HEK293 (cell line): ENCODE measurements around the gene RHBDL3.

Experiments
- CTCF ChIA-PET: fragments of 350-600 bp; formaldehyde crosslinking; extraction: SDS; loops from one replicate; lab custom pipeline; 2021; ENCODE audit warnings: antibody characterized with exemption; lab: Yijun Ruan, JAX
- POLR2A ChIA-PET: fragments of 300-600 bp; formaldehyde crosslinking; extraction: SDS; loops from one replicate; lab custom pipeline; 2020; ENCODE audit warnings: antibody characterized with exemption, inconsistent platforms; lab: Yijun Ruan, JAX
- H3K27ac ChIP-seq: fragments of 200-500 bp; sonication (Bioruptor generic); 2 replicates; pipeline ENCODE4 v1.5.1; 2014; ENCODE audit warnings: low read depth, low read length, control low read depth, inconsistent platforms; ENCODE audit errors: extremely low read depth
- H3K36me3 ChIP-seq, 2 experiments: fragments of 200-500 bp in 1 of 2; sonication (Bioruptor generic) in 1 of 2; 1 replicate in 1 of 2; 2 replicates in 1 of 2; pipeline ENCODE4 v1.5.1; 2014 to 2017; ENCODE audit warnings: inconsistent platforms in 2 of 2, low read length in 2 of 2; ENCODE audit not compliant: control insufficient read depth in 2 of 2, insufficient read depth in 1 of 2
- H3K4me1 ChIP-seq: fragments of 200-500 bp; sonication (Bioruptor generic); 2 replicates; pipeline ENCODE4 v1.5.1; 2014; ENCODE audit warnings: mild to moderate bottlenecking, low read length, inconsistent platforms; ENCODE audit not compliant: control insufficient read depth, insufficient read depth
- H3K4me3 ChIP-seq: 2 replicates; pipeline ENCODE4 v1.5.1; 2011; ENCODE audit warnings: low read depth, mild to moderate bottlenecking, control low read depth, low read length, moderate library complexity
- H3K9me3 ChIP-seq: fragments of 200-500 bp; sonication (Bioruptor generic); 2 replicates; pipeline ENCODE4 v1.5.1; 2014; ENCODE audit warnings: low read depth, low read length, inconsistent platforms; ENCODE audit not compliant: control insufficient read depth, insufficient read depth
- HOXC10 ChIP-seq: sonication (generic); formaldehyde crosslinking; IDR thresholded peaks from 2 replicates; pipeline ENCODE4 v1.8.1; 2023; ENCODE audit warnings: mild to moderate bottlenecking, missing genetic modification reagents
- OSR2 ChIP-seq: fragments of 450-650 bp; formaldehyde crosslinking; IDR thresholded peaks from 2 replicates; pipeline ENCODE4 v1.5.1; 2016; ENCODE audit warnings: missing biosample characterization, missing genetic modification characterization
- REPIN1 ChIP-seq: fragments of 450-650 bp; formaldehyde crosslinking; IDR thresholded peaks from 2 replicates; pipeline ENCODE4 v1.5.1; 2017; ENCODE audit warnings: missing biosample characterization, missing genetic modification characterization, low read depth
- SCRT2 ChIP-seq: fragments of 450-650 bp; formaldehyde crosslinking; IDR thresholded peaks from 2 replicates; pipeline ENCODE4 v1.5.1; 2016; ENCODE audit warnings: missing biosample characterization, missing genetic modification characterization
- SP7 ChIP-seq: fragments of 450-650 bp; formaldehyde crosslinking; IDR thresholded peaks from 2 replicates; pipeline ENCODE4 v1.5.1; 2016; ENCODE audit warnings: missing biosample characterization, missing genetic modification characterization
- YY2 ChIP-seq: fragments of 450-650 bp; formaldehyde crosslinking; IDR thresholded peaks from 2 replicates; pipeline ENCODE4 v1.5.1; 2016; ENCODE audit warnings: missing biosample characterization, missing genetic modification characterization
- ZBTB17 ChIP-seq: fragments of 450-650 bp; formaldehyde crosslinking; IDR thresholded peaks from 2 replicates; pipeline ENCODE4 v1.5.1; 2016; ENCODE audit warnings: missing biosample characterization, missing genetic modification characterization
- ZBTB20 ChIP-seq: fragments of 450-650 bp; formaldehyde crosslinking; IDR thresholded peaks from 2 replicates; pipeline ENCODE4 v1.5.1; 2016; ENCODE audit warnings: missing biosample characterization, missing genetic modification characterization
- ZNF133 ChIP-seq: fragments of 450-650 bp; formaldehyde crosslinking; IDR thresholded peaks from 2 replicates; pipeline ENCODE4 v1.5.1; 2016; ENCODE audit warnings: missing biosample characterization, missing genetic modification characterization
- ZNF174 ChIP-seq: fragments of 450-650 bp; formaldehyde crosslinking; IDR thresholded peaks from 2 replicates; pipeline ENCODE4 v1.5.0; 2017; ENCODE audit warnings: missing biosample characterization, mild to moderate bottlenecking, missing genetic modification characterization
- ZNF248 ChIP-seq: fragments of 450-650 bp; formaldehyde crosslinking; IDR thresholded peaks from 2 replicates; pipeline ENCODE4 v1.5.1; 2017; ENCODE audit warnings: missing biosample characterization, missing genetic modification characterization
- ZNF302 ChIP-seq: fragments of 450-650 bp; formaldehyde crosslinking; IDR thresholded peaks from 2 replicates; pipeline ENCODE4 v1.5.1; 2016; ENCODE audit warnings: missing biosample characterization, missing genetic modification characterization, low read depth
- ZNF335 ChIP-seq: fragments of 450-650 bp; formaldehyde crosslinking; conservative IDR thresholded peaks from 2 replicates; pipeline ENCODE4 v1.5.1; 2016; ENCODE audit warnings: missing biosample characterization, missing genetic modification characterization
- ZNF366 ChIP-seq: fragments of 450-650 bp; formaldehyde crosslinking; conservative IDR thresholded peaks from 2 replicates; pipeline ENCODE4 v1.5.1; 2016; ENCODE audit warnings: missing biosample characterization, missing genetic modification characterization
- ZNF416 ChIP-seq: fragments of 450-650 bp; formaldehyde crosslinking; IDR thresholded peaks from 2 replicates; pipeline ENCODE4 v1.5.1; 2016; ENCODE audit warnings: missing biosample characterization, missing genetic modification characterization
- ZNF510 ChIP-seq: fragments of 450-650 bp; formaldehyde crosslinking; IDR thresholded peaks from 2 replicates; pipeline ENCODE4 v1.5.1; 2018; ENCODE audit warnings: mild to moderate bottlenecking, missing genetic modification characterization, missing biosample characterization; ENCODE audit not compliant: insufficient replicate concordance
- ZNF571 ChIP-seq: fragments of 450-650 bp; formaldehyde crosslinking; IDR thresholded peaks from 2 replicates; pipeline ENCODE4 v1.5.0; 2017; ENCODE audit warnings: missing biosample characterization, missing genetic modification characterization
- ZNF600 ChIP-seq: fragments of 450-650 bp; formaldehyde crosslinking; IDR thresholded peaks from 2 replicates; pipeline ENCODE4 v1.5.1; 2016; ENCODE audit warnings: missing biosample characterization, missing genetic modification characterization
- ZNF621 ChIP-seq: fragments of 450-650 bp; formaldehyde crosslinking; IDR thresholded peaks from 2 replicates; pipeline ENCODE4 v1.5.1; 2017; ENCODE audit warnings: missing biosample characterization, missing genetic modification characterization
- ZNF626 ChIP-seq: fragments of 450-650 bp; sonication (Bioruptor Pico); formaldehyde crosslinking; IDR thresholded peaks from 2 replicates; pipeline ENCODE4 v1.5.1; 2018; ENCODE audit warnings: missing biosample characterization, missing genetic modification characterization, inconsistent platforms
- ZSCAN16 ChIP-seq: fragments of 450-650 bp; formaldehyde crosslinking; IDR thresholded peaks from 2 replicates; pipeline ENCODE4 v1.5.1; 2016; ENCODE audit warnings: missing biosample characterization, missing genetic modification characterization
- TF ChIP-seq, protein P1 (sequence below): fragments of 450-650 bp; IDR thresholded peaks from 2 replicates; pipeline ENCODE4 v1.5.1; 2018; ENCODE audit warnings: missing biosample characterization, missing genetic modification characterization
- TF ChIP-seq, protein P2 (sequence below): fragments of 450-650 bp; formaldehyde crosslinking; IDR thresholded peaks from 2 replicates; pipeline ENCODE4 v1.5.1; 2016; ENCODE audit warnings: missing biosample characterization, missing genetic modification characterization
- TF ChIP-seq, protein P3 (sequence below): fragments of 450-650 bp; formaldehyde crosslinking; IDR thresholded peaks from 2 replicates; pipeline ENCODE4 v1.5.1; 2016; ENCODE audit warnings: missing biosample characterization, missing genetic modification characterization, borderline replicate concordance
- TF ChIP-seq, protein P4 (sequence below): fragments of 450-650 bp; formaldehyde crosslinking; IDR thresholded peaks from 2 replicates; pipeline ENCODE4 v1.5.1; 2017; ENCODE audit warnings: missing biosample characterization, missing genetic modification characterization

RHBDL3 gene

GRCh38 chr17:32261417-32261736 is 4.3 kb upstream of the RHBDL3 start (continued):
- peak; percentile 32; the same call in 1 of the 2 replicates for TF ChIP-seq ZNF600 (tag by site-specific recombination)
- TF ChIP-seq SP7 (tag by site-specific recombination): no peak
- TF ChIP-seq ZBTB17 (tag by site-specific recombination): peak; percentile 98
- no peak for TF ChIP-seq ZNF174 (tag by site-specific recombination)
- TF ChIP-seq ZBTB20 (tag by site-specific recombination): peak; percentile 59
- no peak for TF ChIP-seq HOXC10 (CRISPR knock-in tag)
- TF ChIP-seq ZNF248 (tag by site-specific recombination): no peak
- no peak for TF ChIP-seq REPIN1 (tag by site-specific recombination)
- TF ChIP-seq ZNF366 (tag by site-specific recombination): 0 out of 2 replicates have a peak, but pooled peaks have one; percentile 23
- TF ChIP-seq, protein P1, sequence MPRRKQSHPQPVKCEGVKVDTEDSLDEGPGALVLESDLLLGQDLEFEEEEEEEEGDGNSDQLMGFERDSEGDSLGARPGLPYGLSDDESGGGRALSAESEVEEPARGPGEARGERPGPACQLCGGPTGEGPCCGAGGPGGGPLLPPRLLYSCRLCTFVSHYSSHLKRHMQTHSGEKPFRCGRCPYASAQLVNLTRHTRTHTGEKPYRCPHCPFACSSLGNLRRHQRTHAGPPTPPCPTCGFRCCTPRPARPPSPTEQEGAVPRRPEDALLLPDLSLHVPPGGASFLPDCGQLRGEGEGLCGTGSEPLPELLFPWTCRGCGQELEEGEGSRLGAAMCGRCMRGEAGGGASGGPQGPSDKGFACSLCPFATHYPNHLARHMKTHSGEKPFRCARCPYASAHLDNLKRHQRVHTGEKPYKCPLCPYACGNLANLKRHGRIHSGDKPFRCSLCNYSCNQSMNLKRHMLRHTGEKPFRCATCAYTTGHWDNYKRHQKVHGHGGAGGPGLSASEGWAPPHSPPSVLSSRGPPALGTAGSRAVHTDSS (tag by site-specific recombination): no peak
- TF ChIP-seq, protein P2, sequence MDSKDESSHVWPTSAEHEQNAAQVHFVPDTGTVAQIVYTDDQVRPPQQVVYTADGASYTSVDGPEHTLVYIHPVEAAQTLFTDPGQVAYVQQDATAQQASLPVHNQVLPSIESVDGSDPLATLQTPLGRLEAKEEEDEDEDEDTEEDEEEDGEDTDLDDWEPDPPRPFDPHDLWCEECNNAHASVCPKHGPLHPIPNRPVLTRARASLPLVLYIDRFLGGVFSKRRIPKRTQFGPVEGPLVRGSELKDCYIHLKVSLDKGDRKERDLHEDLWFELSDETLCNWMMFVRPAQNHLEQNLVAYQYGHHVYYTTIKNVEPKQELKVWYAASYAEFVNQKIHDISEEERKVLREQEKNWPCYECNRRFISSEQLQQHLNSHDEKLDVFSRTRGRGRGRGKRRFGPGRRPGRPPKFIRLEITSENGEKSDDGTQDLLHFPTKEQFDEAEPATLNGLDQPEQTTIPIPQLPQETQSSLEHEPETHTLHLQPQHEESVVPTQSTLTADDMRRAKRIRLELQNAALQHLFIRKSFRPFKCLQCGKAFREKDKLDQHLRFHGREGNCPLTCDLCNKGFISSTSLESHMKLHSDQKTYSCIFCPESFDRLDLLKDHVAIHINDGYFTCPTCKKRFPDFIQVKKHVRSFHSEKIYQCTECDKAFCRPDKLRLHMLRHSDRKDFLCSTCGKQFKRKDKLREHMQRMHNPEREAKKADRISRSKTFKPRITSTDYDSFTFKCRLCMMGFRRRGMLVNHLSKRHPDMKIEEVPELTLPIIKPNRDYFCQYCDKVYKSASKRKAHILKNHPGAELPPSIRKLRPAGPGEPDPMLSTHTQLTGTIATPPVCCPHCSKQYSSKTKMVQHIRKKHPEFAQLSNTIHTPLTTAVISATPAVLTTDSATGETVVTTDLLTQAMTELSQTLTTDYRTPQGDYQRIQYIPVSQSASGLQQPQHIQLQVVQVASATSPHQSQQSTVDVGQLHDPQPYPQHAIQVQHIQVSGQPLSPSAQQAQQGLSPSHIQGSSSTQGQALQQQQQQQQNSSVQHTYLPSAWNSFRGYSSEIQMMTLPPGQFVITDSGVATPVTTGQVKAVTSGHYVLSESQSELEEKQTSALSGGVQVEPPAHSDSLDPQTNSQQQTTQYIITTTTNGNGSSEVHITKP (tag by site-specific recombination): peak; percentile 73
- TF ChIP-seq ZNF133: no peak
- TF ChIP-seq ZNF626 (tag by site-specific recombination): no peak
- no peak for TF ChIP-seq ZNF571 (tag by site-specific recombination)
- no peak for TF ChIP-seq YY2 (tag by site-specific recombination)
- TF ChIP-seq, protein P3, sequence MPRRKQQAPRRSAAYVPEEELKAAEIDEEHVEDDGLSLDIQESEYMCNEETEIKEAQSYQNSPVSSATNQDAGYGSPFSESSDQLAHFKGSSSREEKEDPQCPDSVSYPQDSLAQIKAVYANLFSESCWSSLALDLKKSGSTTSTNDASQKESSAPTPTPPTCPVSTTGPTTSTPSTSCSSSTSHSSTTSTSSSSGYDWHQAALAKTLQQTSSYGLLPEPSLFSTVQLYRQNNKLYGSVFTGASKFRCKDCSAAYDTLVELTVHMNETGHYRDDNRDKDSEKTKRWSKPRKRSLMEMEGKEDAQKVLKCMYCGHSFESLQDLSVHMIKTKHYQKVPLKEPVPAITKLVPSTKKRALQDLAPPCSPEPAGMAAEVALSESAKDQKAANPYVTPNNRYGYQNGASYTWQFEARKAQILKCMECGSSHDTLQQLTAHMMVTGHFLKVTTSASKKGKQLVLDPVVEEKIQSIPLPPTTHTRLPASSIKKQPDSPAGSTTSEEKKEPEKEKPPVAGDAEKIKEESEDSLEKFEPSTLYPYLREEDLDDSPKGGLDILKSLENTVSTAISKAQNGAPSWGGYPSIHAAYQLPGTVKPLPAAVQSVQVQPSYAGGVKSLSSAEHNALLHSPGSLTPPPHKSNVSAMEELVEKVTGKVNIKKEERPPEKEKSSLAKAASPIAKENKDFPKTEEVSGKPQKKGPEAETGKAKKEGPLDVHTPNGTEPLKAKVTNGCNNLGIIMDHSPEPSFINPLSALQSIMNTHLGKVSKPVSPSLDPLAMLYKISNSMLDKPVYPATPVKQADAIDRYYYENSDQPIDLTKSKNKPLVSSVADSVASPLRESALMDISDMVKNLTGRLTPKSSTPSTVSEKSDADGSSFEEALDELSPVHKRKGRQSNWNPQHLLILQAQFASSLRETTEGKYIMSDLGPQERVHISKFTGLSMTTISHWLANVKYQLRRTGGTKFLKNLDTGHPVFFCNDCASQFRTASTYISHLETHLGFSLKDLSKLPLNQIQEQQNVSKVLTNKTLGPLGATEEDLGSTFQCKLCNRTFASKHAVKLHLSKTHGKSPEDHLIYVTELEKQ: no peak
- peak; percentile 92 for TF ChIP-seq SCRT2 (tag by site-specific recombination)
- no peak for TF ChIP-seq ZNF416 (tag by site-specific recombination)
- no peak for TF ChIP-seq ZNF621
- no peak for TF ChIP-seq ZSCAN16 (tag by site-specific recombination)

- POLR2A ChIA-PET: no interaction called here
- Histone ChIP-seq H3K27ac (peak overlapping the region; percentile 17; the same call in 1 of the 2 replicates), H3K4me3 (no peak overlapping the region), H3K4me1 (peaks cover 19% of the 10 kb centered on the region), H3K36me3 (no peaks in the 10 kb centered on the region), H3K9me3 (no peaks in the 10 kb centered on the region)
- CTCF ChIA-PET: interaction anchor here (0.9 to 1.3 kb wide), 4 partner anchors 9 to 12 kb away, joined by 4 to 7 read pairs (median 6); no protein-coding TSS in a partner anchor
- TF ChIP-seq, protein P4, sequence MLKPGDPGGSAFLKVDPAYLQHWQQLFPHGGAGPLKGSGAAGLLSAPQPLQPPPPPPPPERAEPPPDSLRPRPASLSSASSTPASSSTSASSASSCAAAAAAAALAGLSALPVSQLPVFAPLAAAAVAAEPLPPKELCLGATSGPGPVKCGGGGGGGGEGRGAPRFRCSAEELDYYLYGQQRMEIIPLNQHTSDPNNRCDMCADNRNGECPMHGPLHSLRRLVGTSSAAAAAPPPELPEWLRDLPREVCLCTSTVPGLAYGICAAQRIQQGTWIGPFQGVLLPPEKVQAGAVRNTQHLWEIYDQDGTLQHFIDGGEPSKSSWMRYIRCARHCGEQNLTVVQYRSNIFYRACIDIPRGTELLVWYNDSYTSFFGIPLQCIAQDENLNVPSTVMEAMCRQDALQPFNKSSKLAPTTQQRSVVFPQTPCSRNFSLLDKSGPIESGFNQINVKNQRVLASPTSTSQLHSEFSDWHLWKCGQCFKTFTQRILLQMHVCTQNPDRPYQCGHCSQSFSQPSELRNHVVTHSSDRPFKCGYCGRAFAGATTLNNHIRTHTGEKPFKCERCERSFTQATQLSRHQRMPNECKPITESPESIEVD: no peak
- TF ChIP-seq OSR2 (tag by site-specific recombination) (no peak), ZNF510 (tag by site-specific recombination) (no peak), ZNF335 (tag by site-specific recombination) (0 out of 2 replicates have a peak, but pooled peaks have one; percentile 6), ZNF302 (tag by site-specific recombination) (no peak)
These were observed 3.6 kb upstream of the RHBDL3 start for GRCh38 chr17:32261936-32262510.
